ENCODE data around the gene ZNF511. TPM values are rescaled to one million over a fixed set of nuclear protein-coding genes. Genes with fewer than 3 reads are reported as not detected.

The ZNF511 gene
- total RNA-seq, 1 experiment from 2014 or later: 89.4 TPM

- Mint-ChIP-seq H3K4me3 (no peak overlapping the region), H3K9me3 (no peaks in the 10 kb centered on the region), H3K27me3 (ENCODE audit: low read depth) (peaks cover 14% of the 10 kb centered on the region), H3K27ac (no peak overlapping the region), H3K4me1 (peaks cover 0 to 5% of the 10 kb centered on the region in 2 experiments; a peak in 3 of 4 replicates), H3K36me3 (ENCODE audit: insufficient read depth in 1 of 3, low read depth in 3 of 3) (no peaks in the 10 kb centered on the region)
- Histone ChIP-seq H2BK5ac (ENCODE audit: insufficient read length, low read length) (no peak overlapping the region), H3K23me2 (ENCODE audit: insufficient read length, low read depth, low read length, poor library complexity, severe bottlenecking) (no peaks in the 10 kb centered on the region), H2AFZ (ENCODE audit: low read length) (no peak overlapping the region), H3K18ac (ENCODE audit: insufficient read length, low read depth, low read length) (no peak overlapping the region), H2BK15ac (ENCODE audit: low read depth, low read length) (no peak overlapping the region), H2BK20ac (ENCODE audit: low read depth, low read length, poor library complexity, severe bottlenecking) (no peak overlapping the region), H3K27me3 (ENCODE audit: insufficient read depth, low read length) (no peaks in the 10 kb centered on the region; the same call in 1 of the 2 replicates), H3K4ac (ENCODE audit: low read depth, low read length) (no peak overlapping the region), H4K8ac (replicated peaks; ENCODE audit: insufficient read length, low read depth, low read length) (no peak overlapping the region), H4K20me1 (ENCODE audit: control insufficient read depth, insufficient read depth, insufficient read length) (peaks cover under 1% of the 10 kb centered on the region), H3K23ac (ENCODE audit: insufficient read length, low read depth, low read length) (no peak overlapping the region), H3K56ac (ENCODE audit: insufficient read length, low read depth, low read length) (no peak overlapping the region), H2BK120ac (ENCODE audit: low read depth, low read length, poor library complexity, severe bottlenecking) (no peak overlapping the region), H2AK5ac (ENCODE audit: insufficient read length, low read length) (no peak overlapping the region), H3K27ac (ENCODE audit: insufficient read length, low read depth, low read length) (no peak overlapping the region), H3K4me1 (ENCODE audit: insufficient read depth, low read length) (no peaks in the 10 kb centered on the region), H2BK12ac (ENCODE audit: insufficient read length, low read depth, low read length) (no peak overlapping the region), H3K79me1 (ENCODE audit: insufficient read depth, low read depth, low read length, poor library complexity, severe bottlenecking) (no peaks in the 10 kb centered on the region), H3K79me2 (ENCODE audit: insufficient read depth, low read length) (no peaks in the 10 kb centered on the region), H3K4me2 (ENCODE audit: insufficient read depth, insufficient read length, low read length) (no peak overlapping the region), H3K9ac (ENCODE audit: extremely low read depth, insufficient read length, low read length) (no peak overlapping the region), H3K9me3 (ENCODE audit: control insufficient read depth, low read depth, low read length) (no peaks in the 10 kb centered on the region), H3K14ac (ENCODE audit: insufficient read depth, low read length) (no peak overlapping the region), H4K5ac (ENCODE audit: insufficient read length, low read depth, low read length) (no peak overlapping the region), H4K91ac (ENCODE audit: insufficient read length, low read depth, low read length) (no peak overlapping the region), H3T11ph (ENCODE audit: low read length) (no peak overlapping the region)
- DNase-seq: no peak
- peak; percentile 33; the same call in 2 of the 3 replicates for TF ChIP-seq CTCF (conservative IDR thresholded peaks at IDR 0.05)
- no CpG with 5 or more reads among the region's 22 CpGs for WGBS (ENCODE audit: extremely low coverage, insufficient read length, low lambda C conversion rate)
These were observed 40.9 kb upstream of the ZNF511 start for GRCh38 chr10:133267829-133268228.
